DND-41 (cell line): Measurements from ENCODE around the gene SPSB4.

ENCODE experiments used
- EZH2 ChIP-seq: IDR thresholded peaks from 3 replicates; pipeline ENCODE4 v1.6.1; 2012; ENCODE audit warnings: borderline replicate concordance, low read depth, mild to moderate bottlenecking, moderate library complexity, low read length, inconsistent platforms; ENCODE audit not compliant: severe bottlenecking
- TF ChIP-seq, protein P1 (sequence below): IDR thresholded peaks from 2 replicates; pipeline ENCODE4 v1.5.1; 2012; ENCODE audit warnings: borderline replicate concordance, low read length, moderate library complexity, mild to moderate bottlenecking; ENCODE audit not compliant: poor library complexity, severe bottlenecking; ENCODE audit errors: extremely low read depth

DNA sequence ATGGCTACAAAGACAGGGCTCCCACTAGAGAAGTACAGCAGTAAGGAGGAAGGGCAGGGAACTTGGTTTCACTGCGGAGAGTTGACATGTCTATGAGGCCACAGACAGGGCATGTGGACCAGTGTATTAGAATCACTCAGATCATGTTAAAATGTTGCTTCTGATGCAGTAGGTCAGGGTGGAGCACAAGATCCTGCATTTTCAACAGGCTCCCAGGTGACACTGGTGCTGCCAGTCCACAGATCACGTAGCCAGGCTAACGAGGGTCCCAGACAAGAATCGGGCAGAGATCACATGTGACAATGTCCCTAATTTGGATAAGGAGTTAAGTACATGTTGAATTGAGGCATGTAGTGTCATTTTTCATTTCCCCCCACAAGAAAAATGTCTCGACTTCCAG, 73.6 kb downstream of the SPSB4 start:
- TF ChIP-seq, protein P1, sequence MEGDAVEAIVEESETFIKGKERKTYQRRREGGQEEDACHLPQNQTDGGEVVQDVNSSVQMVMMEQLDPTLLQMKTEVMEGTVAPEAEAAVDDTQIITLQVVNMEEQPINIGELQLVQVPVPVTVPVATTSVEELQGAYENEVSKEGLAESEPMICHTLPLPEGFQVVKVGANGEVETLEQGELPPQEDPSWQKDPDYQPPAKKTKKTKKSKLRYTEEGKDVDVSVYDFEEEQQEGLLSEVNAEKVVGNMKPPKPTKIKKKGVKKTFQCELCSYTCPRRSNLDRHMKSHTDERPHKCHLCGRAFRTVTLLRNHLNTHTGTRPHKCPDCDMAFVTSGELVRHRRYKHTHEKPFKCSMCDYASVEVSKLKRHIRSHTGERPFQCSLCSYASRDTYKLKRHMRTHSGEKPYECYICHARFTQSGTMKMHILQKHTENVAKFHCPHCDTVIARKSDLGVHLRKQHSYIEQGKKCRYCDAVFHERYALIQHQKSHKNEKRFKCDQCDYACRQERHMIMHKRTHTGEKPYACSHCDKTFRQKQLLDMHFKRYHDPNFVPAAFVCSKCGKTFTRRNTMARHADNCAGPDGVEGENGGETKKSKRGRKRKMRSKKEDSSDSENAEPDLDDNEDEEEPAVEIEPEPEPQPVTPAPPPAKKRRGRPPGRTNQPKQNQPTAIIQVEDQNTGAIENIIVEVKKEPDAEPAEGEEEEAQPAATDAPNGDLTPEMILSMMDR, result no peak
- no peak for TF ChIP-seq EZH2
